Brain microvascular endothelial cell (primary cell): ENCODE results near the gene CTNNA3.

Experiments used
- DNase-seq: peaks from one replicate; pipeline ENCODE4 v3.0.0-alpha.2; 2020
- H3K27ac ChIP-seq: fragments of 250-450 bp; sonication (Bioruptor Pico); 2 replicates; pipeline ENCODE4 v1.5.1; 2020; ENCODE audit warnings: mild to moderate bottlenecking, moderate library complexity
- H3K27me3 ChIP-seq: fragments of 250-450 bp; sonication (Bioruptor Pico); replicated peaks from 2 replicates; pipeline ENCODE4 v1.5.1; 2020; ENCODE audit warnings: mild to moderate bottlenecking
- H3K36me3 ChIP-seq: fragments of 250-450 bp; sonication (Bioruptor Pico); replicated peaks from 2 replicates; pipeline ENCODE4 v1.5.1; 2020; ENCODE audit warnings: mild to moderate bottlenecking
- H3K4me3 ChIP-seq: 2 replicates; pipeline ENCODE4 v1.5.1; 2011; ENCODE audit warnings: low read depth, mild to moderate bottlenecking, control low read depth, low read length, moderate library complexity
- CTCF ChIP-seq: IDR thresholded peaks from 2 replicates; pipeline ENCODE4 v1.5.1; 2011; ENCODE audit warnings: low read depth, mild to moderate bottlenecking, moderate library complexity, low read length, control low read depth, inconsistent platforms; ENCODE audit errors: missing control alignments
- in situ Hi-C: cut with HindIII; loops from 2 replicates; pipeline ENCODE4 v1.10.0; 2017; ENCODE audit warnings: low sequenced_read_pairs, low pct_ligation_motif_present

Gene CTNNA3

GRCh38 chr10:67521546-67521945 is 174.4 kb downstream of the CTNNA3 start:
- TF ChIP-seq CTCF, result no peak
- H3K36me3 ChIP-seq, result no peaks in the 10 kb centered on the region
- no peak for DNase-seq
- in situ Hi-C loops, result no loop called here
- H3K27me3 ChIP-seq, result no peaks in the 10 kb centered on the region
- H3K4me3 ChIP-seq, result no peak overlapping the region
- no peak overlapping the region for H3K27ac ChIP-seq

- Histone ChIP-seq H3K36me3 (no peaks in the 10 kb centered on the region), H3K27ac (no peak overlapping the region), H3K4me3 (no peak overlapping the region), H3K27me3 (no peaks in the 10 kb centered on the region)
- peak; percentile 87 for TF ChIP-seq CTCF
- peak; percentile 53 for DNase-seq
- in situ Hi-C loops, result no loop called here
These were observed 175.0 kb downstream of the CTNNA3 start for GRCh38 chr10:67520924-67521520.

- Histone ChIP-seq H3K27ac (no peak overlapping the region), H3K36me3 (no peaks in the 10 kb centered on the region), H3K4me3 (no peak overlapping the region), H3K27me3 (no peaks in the 10 kb centered on the region)
- TF ChIP-seq CTCF, result no peak
- in situ Hi-C loops, result no loop called here
- no peak for DNase-seq
These were observed 176.6 kb downstream of the CTNNA3 start for GRCh38 chr10:67519434-67519833.

DNA sequence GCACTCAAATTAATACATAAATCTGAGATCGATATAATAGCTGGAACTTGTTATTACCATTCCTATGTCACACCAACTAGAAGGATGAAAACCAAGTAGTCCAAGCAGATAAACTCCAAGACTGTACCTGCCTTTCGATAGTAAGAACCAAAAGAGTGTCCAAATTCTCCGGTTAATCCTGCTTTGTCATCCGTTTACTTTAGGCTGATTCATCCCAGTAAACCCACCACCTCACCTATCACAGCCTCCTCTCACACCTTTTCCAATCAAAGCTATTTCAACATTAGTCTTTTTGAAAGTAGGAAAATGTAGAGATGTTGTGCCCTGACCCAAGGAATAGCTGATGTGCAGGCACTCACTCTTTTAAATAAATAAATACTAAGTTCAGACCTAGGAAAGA is 177.2 kb downstream of the CTNNA3 start:
- H3K4me3 ChIP-seq, result no peak overlapping the region
- H3K27ac ChIP-seq, result no peak overlapping the region
- in situ Hi-C loops, result no loop called here
- H3K27me3 ChIP-seq, result no peaks in the 10 kb centered on the region
- DNase-seq, result no peak
- TF ChIP-seq CTCF, result no peak
- no peaks in the 10 kb centered on the region for H3K36me3 ChIP-seq

GRCh38 chr10:67518043-67518442 is 178.0 kb downstream of the CTNNA3 start:
- Histone ChIP-seq H3K36me3 (no peaks in the 10 kb centered on the region), H3K27ac (no peak overlapping the region), H3K4me3 (no peak overlapping the region), H3K27me3 (no peaks in the 10 kb centered on the region)
- in situ Hi-C loops, result no loop called here
- no peak for DNase-seq
- no peak for TF ChIP-seq CTCF

DNA sequence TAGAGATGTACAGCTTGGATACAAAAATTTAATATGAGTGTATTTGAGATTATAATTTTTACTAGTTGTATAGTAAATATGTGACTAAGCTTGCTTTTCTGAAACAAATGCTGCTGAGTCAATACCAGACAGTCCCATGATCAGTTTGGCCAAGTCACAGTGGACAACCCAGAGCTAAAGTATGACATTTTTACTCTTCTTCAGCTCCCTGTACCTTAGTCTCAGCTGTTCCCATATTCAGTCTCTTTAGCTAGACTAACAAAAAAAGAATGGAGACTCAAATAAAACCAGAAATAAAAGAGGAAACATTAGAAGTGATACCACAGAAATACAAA is 189.3 kb downstream of the CTNNA3 start:
- Histone ChIP-seq H3K36me3 (no peaks in the 10 kb centered on the region), H3K27ac (no peak overlapping the region), H3K4me3 (no peak overlapping the region), H3K27me3 (no peaks in the 10 kb centered on the region)
- no peak for TF ChIP-seq CTCF
- in situ Hi-C loops, result no loop called here
- DNase-seq, result no peak
